ENCODE measurements around the gene DQX1. TPM values are rescaled to one million over a fixed set of nuclear protein-coding genes. Genes with fewer than 3 reads are reported as not detected.

Gene DQX1
- total RNA-seq, 1 donor from 2014 or later, result 0.32 TPM

GRCh38 chr2:74544634-74545033, 18.6 kb upstream of the DQX1 start:
- TF ChIP-seq CTCF (IDR thresholded peaks at IDR 0.05), result no peak
- H3K4me3 Mint-ChIP-seq (ENCODE audit: unreplicated experiment), result no peak overlapping the region
- H3K4me1 Mint-ChIP-seq (ENCODE audit: unreplicated experiment), result peaks cover 12% of the 10 kb centered on the region
- no peaks in the 10 kb centered on the region for H3K9me3 Mint-ChIP-seq (ENCODE audit: unreplicated experiment)
- DNase-seq (ENCODE audit: extremely low spot score, unreplicated experiment), result no peak
- H3K36me3 Mint-ChIP-seq (ENCODE audit: unreplicated experiment), result peaks cover 16% of the 10 kb centered on the region
- no peaks in the 10 kb centered on the region for H3K27me3 Mint-ChIP-seq (ENCODE audit: unreplicated experiment)
- no peak overlapping the region for H3K27ac Mint-ChIP-seq (ENCODE audit: unreplicated experiment)

- Mint-ChIP-seq H3K27ac (ENCODE audit: unreplicated experiment) (no peak overlapping the region), H3K4me1 (ENCODE audit: unreplicated experiment) (peaks cover 2% of the 10 kb centered on the region), H3K9me3 (ENCODE audit: unreplicated experiment) (no peaks in the 10 kb centered on the region), H3K27me3 (ENCODE audit: unreplicated experiment) (no peaks in the 10 kb centered on the region), H3K4me3 (ENCODE audit: unreplicated experiment) (no peak overlapping the region), H3K36me3 (ENCODE audit: unreplicated experiment) (peaks cover 15% of the 10 kb centered on the region)
- DNase-seq (ENCODE audit: extremely low spot score, unreplicated experiment), result no peak
- no peak for TF ChIP-seq CTCF (IDR thresholded peaks at IDR 0.05)
Observed at GRCh38 chr2:74542978-74543377, 16.9 kb upstream of the DQX1 start.

GRCh38 chr2:74540291-74540690, 14.3 kb upstream of the DQX1 start:
- DNase-seq (ENCODE audit: extremely low spot score, unreplicated experiment), result no peak
- Mint-ChIP-seq H3K4me1 (ENCODE audit: unreplicated experiment) (no peaks in the 10 kb centered on the region), H3K9me3 (ENCODE audit: unreplicated experiment) (no peaks in the 10 kb centered on the region), H3K27ac (ENCODE audit: unreplicated experiment) (no peak overlapping the region), H3K4me3 (ENCODE audit: unreplicated experiment) (no peak overlapping the region), H3K27me3 (ENCODE audit: unreplicated experiment) (no peaks in the 10 kb centered on the region), H3K36me3 (ENCODE audit: unreplicated experiment) (peaks cover 15% of the 10 kb centered on the region)
- no peak for TF ChIP-seq CTCF (IDR thresholded peaks at IDR 0.05)

GRCh38 chr2:74538881-74539339, 12.9 kb upstream of the DQX1 start:
- Mint-ChIP-seq H3K27ac (ENCODE audit: unreplicated experiment) (no peak overlapping the region), H3K4me1 (ENCODE audit: unreplicated experiment) (no peaks in the 10 kb centered on the region), H3K36me3 (ENCODE audit: unreplicated experiment) (peaks cover 14% of the 10 kb centered on the region), H3K4me3 (ENCODE audit: unreplicated experiment) (no peak overlapping the region), H3K27me3 (ENCODE audit: unreplicated experiment) (no peaks in the 10 kb centered on the region), H3K9me3 (ENCODE audit: unreplicated experiment) (no peaks in the 10 kb centered on the region)
- TF ChIP-seq CTCF (IDR thresholded peaks at IDR 0.05), result no peak
- no peak for DNase-seq (ENCODE audit: extremely low spot score, unreplicated experiment)

DNA sequence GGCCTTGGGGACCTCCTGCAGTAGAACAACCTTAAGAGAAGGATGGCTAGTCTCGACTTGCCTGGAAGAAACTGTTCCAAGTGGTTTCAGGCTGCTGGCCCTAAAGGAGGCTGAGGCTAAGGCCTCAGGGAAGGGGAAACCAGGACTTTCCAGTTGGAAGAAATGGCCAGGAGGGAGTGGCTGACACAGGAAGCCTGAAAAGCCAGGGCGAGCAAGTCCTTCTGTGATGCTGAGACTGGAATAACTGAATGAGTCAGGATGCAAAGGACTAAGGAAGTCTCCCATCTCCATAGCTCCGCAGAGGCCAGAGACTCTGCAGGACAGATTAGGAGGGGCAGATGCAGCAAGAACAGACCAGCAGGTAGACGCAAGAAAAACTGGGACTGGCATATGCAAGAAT, 11.1 kb upstream of the DQX1 start:
- Mint-ChIP-seq H3K27ac (ENCODE audit: unreplicated experiment) (no peak overlapping the region), H3K36me3 (ENCODE audit: unreplicated experiment) (peaks cover 8% of the 10 kb centered on the region), H3K27me3 (ENCODE audit: unreplicated experiment) (no peaks in the 10 kb centered on the region), H3K9me3 (ENCODE audit: unreplicated experiment) (no peaks in the 10 kb centered on the region), H3K4me1 (ENCODE audit: unreplicated experiment) (peaks cover 1% of the 10 kb centered on the region), H3K4me3 (ENCODE audit: unreplicated experiment) (no peak overlapping the region)
- DNase-seq (ENCODE audit: extremely low spot score, unreplicated experiment), result no peak
- TF ChIP-seq CTCF (IDR thresholded peaks at IDR 0.05), result no peak
